GM04504 (cell line): Measurements from ENCODE around the gene TFEC.
"Not testable (repeated sequence)": the region's sequence is repeated elsewhere in the genome, so short reads cannot be mapped to it uniquely, and the experiment has no call there.

Experiments
- DNase-seq: peaks from one replicate; pipeline ENCODE4 v3.0.0-alpha.2; 2012; ENCODE audit warnings: low read depth

The TFEC gene

GRCh38 chr7:116030651-116031276 is at the start of gene TFEC:
TFEC (minus strand) TSS chr7:116030763; CDS start chr7:115984441, 46,322 bp downstream.
- DNase-seq, result no peak

DNA sequence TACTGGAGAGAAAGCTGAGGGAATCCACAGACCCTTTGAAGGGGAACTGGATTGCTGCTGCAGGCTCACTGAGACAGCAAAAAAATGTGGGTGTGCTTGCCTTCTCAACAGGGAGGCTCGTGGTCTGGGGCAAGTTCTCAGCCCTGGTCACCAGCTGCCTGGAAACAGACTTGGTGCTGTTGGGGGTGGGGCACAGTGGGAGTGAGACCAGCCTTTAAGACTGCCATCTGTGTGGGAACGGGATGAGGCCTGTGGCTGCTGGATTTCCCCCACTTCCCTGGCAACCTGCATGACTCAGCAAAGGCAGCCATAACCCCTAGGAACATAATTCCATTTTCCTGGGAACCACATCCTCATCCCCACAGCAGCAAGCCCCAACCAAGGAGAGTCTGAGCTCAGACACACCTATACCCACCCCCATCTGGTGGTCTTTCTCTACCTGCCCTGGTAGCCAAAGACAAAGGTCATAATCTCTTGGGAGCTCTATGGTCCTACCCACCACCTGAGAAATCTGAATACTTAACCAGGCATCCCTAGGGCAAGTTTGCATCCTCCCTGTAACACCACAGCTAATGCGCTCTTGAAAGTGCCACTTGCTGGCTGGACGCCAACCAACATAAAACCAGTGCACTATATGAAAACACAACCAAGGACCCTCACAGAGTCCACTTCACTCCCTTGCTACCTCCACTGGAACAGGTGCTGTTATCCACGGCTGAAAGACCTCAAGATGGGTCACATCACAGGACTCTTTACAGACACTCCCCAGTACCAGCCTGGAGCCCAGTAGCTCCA is 45.0 kb upstream of the TFEC start:
- DNase-seq, result no peak

GRCh38 chr7:116071629-116072028 is 41.1 kb upstream of the TFEC start:
- no peak for DNase-seq

- no peak for DNase-seq
Measured at GRCh38 chr7:116064179-116064578, 33.6 kb upstream of the TFEC start.

GRCh38 chr7:116062666-116063065 is 32.1 kb upstream of the TFEC start:
- no peak for DNase-seq

DNA sequence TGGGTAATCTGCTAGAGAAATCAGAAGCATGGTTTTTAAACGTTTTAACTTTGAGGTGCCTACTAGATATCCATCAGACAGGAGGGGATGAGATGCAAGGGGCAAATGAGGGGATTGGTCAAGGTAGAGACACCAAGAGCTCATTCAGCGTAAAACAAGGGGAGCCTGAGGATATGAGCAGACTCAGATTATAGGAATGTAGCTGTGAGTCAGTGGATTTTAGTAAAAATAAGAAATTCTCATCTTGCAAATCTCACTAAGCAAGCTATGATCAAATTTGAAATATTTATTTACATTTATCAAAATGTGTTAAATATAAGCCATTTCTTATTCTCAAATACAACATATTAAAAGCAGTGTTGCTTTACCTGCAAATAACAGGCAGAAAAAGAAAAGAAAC is 21.4 kb upstream of the TFEC start:
- no peak for DNase-seq

GRCh38 chr7:116047261-116047660 is 16.7 kb upstream of the TFEC start:
- not testable (repeated sequence) for DNase-seq

DNA sequence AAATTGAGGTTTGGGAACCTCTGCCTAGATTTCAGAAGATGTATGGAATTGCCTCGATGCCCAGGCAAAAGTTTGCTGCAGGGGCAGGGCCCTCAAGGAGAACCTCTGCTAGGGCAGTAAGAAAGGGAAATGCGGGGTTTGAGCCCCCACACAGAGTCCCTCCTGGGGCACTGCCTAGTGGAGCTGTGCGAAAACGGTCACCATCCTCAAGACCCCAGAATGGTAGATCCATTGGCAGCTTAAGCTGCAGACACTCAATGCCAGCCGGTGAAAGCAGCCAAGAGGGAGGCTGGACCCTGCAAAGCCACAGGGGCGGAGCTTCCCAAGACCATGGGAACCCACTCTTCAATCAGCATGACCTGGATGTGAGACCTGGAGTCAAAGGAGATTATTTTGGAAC is 15.0 kb upstream of the TFEC start:
- no peak for DNase-seq

- DNase-seq, result no peak
Measured at GRCh38 chr7:116041615-116042014, 11.1 kb upstream of the TFEC start.

GRCh38 chr7:116037401-116037800 is 6.8 kb upstream of the TFEC start:
- no peak for DNase-seq

DNA sequence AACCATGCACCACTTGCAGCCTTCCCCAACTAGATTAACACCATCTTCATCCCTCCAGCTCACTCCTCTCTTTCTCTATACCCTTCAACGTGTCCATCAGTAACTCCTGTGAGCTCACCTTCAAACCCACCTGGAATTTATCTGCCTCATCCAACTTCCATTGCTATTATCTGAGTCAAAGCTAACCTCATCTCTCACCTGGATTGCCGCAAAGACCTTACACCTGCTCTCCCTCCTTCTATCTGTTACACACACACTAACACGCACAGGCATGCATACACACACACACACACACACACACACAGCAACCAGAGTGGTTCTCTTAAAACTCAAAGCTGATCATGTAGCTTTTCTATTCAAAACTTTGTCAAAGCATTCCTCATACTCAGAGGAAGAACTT is 3.8 kb upstream of the TFEC start:
- DNase-seq, result no peak

DNA sequence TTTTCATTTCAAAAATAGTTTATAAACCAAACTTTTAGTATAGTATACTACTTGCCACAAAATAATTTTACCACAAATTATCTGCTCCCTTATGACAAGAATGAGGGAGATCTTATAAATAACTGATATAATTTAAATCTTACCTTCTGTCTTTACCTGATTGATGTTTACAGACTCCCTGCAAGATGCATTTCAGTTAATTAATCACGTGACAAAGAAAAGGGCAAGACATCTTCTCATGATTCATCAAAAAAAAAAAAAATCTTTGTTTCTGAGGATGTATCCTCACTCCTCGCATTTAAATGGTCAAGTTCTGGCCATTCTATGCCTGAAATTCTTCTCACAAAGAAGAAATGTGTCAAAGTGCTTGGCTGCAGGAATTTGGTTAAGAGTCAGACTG is 2.3 kb upstream of the TFEC start:
- DNase-seq, result no peak

DNA sequence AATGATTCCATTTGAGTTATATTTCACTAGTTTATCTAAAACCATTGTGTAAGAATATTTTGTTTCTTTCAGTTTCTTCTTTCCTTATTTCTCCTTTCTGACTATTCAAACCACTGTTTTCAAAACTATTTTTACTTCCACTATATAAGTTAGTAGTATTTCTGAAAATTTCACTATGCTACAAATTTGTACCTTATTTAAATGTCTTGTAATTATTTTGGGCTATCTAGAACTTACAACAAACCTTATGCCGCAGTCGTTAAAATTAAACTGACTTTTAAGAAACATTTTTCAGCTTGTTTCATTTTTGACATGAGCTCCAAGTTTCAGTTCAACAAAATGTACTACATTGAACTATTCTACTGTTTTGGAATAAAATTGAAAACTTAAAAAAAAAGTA is 1.8 kb downstream of the TFEC start:
- no peak for DNase-seq

GRCh38 chr7:116027786-116028185 is 2.8 kb downstream of the TFEC start:
- DNase-seq, result no peak

DNA sequence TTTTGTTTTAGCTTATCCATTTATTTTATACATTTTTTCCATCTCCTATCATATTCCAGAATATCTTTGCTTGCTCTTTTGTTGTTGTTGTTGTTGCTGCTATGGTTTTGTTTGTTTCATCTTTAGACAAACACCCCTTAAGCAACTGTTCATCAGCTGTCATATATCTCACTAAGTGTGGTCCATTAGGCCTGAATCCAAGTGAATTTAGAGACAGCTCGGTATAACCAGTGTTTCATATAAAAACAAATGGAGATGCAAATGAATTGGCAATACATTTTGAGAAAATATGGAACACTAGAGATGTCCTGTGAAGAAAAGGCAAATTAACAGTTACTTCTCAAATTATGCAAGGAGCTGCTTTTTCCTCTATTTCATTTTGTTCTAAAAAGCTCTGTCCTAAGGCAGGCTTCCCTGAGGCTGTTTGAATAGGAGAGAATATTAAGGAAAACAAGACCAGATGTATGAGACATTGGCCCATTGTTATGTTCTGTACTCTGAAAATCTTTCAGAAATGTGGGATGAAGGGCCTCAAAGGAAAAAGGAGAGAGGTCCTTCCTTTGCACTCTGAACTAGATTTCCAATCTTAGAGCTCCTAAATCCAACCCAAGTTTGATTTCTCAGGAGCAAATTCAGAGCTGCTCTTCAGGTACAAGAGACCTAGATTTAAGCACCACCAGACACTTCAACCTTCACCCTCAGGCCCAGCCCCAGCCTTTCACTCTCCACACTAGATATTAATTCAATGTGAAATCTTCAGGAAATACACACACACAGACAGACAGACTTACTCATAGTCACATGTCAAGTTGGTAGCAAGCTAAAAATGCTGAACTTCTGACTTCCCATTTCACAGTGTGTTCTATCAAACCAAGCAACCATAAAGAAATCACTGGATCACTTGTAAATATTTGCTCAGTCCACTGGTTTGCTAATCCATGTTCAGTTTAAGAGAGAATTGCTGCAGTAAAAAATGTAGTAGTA is 5.4 kb downstream of the TFEC start:
- DNase-seq, result no peak

- no peak for DNase-seq
Measured at GRCh38 chr7:116021237-116021636, 9.3 kb downstream of the TFEC start.

DNA sequence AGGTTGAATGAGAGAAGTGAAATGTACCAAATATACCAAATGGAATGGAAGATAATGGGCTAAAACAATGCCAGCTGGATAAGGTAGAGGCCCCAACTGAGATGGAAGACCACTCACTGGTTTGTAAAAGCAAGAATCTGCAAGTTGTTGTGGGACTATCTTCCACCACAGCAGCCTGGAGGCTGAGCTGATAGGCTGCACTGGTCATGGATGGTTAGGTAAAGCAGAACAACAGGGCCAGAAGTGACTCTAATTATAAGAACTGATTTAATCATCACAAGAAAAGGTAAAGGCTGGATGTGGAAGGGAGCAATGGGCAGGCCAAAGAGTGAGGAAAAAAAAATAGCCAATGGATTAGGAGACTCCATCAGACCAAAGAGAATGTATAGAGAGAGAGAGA is 11.8 kb downstream of the TFEC start:
- no peak for DNase-seq

GRCh38 chr7:116013675-116014074 is 16.9 kb downstream of the TFEC start:
- no peak for DNase-seq

DNA sequence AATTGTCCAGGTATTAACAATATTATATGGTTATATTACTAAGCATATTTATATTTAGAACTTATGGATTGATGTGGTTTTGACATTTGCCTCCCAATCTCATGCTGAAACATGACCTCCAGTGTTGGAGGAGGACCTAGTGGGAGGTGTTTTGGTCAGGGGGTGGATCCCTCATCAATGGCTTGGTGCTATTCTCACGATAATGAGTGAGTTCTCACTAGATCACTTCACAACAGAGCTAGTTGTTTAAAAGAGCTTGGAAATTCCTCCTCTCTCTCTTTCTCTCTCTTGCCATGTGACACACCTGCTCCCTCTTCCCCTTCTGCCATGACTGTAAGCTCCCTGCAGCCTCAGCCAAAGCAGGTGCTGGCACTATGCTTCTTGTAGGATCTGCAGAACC is 19.0 kb downstream of the TFEC start:
- no peak for DNase-seq

- DNase-seq, result not testable (repeated sequence)
Measured at GRCh38 chr7:116004762-116005161, 25.8 kb downstream of the TFEC start.

GRCh38 chr7:115997221-115997620 is 33.3 kb downstream of the TFEC start:
- DNase-seq, result no peak

DNA sequence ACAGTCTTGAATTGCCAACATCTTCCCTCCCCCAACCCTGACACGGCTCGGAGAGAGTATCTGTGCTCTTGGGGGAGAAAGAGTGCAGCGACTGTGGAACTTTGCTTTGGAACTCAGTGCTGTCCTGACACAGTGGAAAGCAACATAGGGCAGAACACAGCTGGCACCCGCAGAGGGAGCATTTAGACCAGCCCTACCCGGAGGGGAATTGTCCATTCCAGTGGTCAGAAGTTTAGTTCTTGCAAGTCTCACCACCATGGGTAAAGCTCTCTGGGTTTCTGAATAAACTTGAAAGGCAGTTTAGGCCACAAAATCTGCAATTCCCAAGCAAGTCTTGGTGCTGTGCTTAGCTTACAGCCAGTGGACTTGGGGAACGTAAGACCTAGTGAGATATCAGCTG is 34.9 kb downstream of the TFEC start:
- DNase-seq, result no peak

DNA sequence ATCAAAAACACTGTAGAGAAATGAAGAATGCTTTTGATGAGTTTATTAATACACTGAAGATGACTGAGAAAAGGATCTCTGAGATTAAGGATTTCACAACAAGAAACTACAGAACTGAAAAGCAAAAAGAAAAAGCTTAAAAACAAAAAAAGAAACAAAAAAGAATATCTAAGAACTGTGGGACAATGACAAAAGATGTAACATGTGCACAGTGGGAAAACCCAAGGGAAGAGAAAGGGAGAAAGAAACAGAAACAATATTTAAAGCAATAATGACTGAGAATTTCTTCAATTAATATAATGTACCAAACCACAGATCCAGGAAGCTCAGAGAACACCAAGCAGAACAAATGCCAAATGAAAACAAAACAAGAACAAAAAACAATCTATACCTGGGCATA is 42.2 kb downstream of the TFEC start:
- no peak for DNase-seq
